A549 (cell line): ENCODE measurements around the gene DDR2.

Experiments
- CBX8 ChIP-seq: fragments of 200-600 bp; sonication (generic); IDR thresholded peaks from 2 replicates; pipeline ENCODE4 v1.6.1; 2016
- CTCF ChIP-seq: fragments of >200 bp; sonication (Bioruptor Twin); formaldehyde crosslinking; IDR thresholded peaks from 3 replicates; pipeline ENCODE4 v1.5.1; 2016
- EHMT2 ChIP-seq: fragments of 200-600 bp; sonication (generic); IDR thresholded peaks from 2 replicates; pipeline ENCODE4 v1.6.1; 2016; ENCODE audit warnings: antibody characterized with exemption, low read depth, mild to moderate bottlenecking, moderate library complexity
- EP300 ChIP-seq, 2 experiments: fragments of >200 bp; sonication (Bioruptor Twin); formaldehyde crosslinking; IDR thresholded peaks; 2 replicates in 1 of 2; 3 replicates in 1 of 2; pipeline ENCODE4 v1.6.1; 2016 to 2017
- JUN ChIP-seq, 2 experiments: fragments of >200 bp; sonication (Bioruptor Twin); formaldehyde crosslinking; IDR thresholded peaks; 2 replicates in 1 of 2; 3 replicates in 1 of 2; pipeline ENCODE4 v1.6.1; 2016 to 2017
- KDM1A ChIP-seq: fragments of 200-600 bp; sonication (generic); IDR thresholded peaks from 2 replicates; pipeline ENCODE4 v1.6.1; 2016; ENCODE audit warnings: low read depth, mild to moderate bottlenecking
- NFE2L2 ChIP-seq: fragments of 150-350 bp; conservative IDR thresholded peaks from 2 replicates; pipeline ENCODE4 v1.6.1; 2014; ENCODE audit warnings: low read length
- NR3C1 ChIP-seq: fragments of >200 bp; sonication (Bioruptor Twin); formaldehyde crosslinking; IDR thresholded peaks from 3 replicates; pipeline ENCODE4 v1.6.1; 2017
- PBX3 ChIP-seq: IDR thresholded peaks from 2 replicates; pipeline ENCODE4 v1.6.1; 2012
- POLR2A ChIP-seq: IDR thresholded peaks from 2 replicates; pipeline ENCODE4 v1.6.1; 2012; ENCODE audit warnings: mild to moderate bottlenecking, low read length
- RAD21 ChIP-seq, 2 experiments: fragments of >200 bp in 1 of 2; sonication (Bioruptor Twin) in 1 of 2; formaldehyde crosslinking in 1 of 2; IDR thresholded peaks in 1 of 2; conservative IDR thresholded peaks in 1 of 2; 2 replicates in 1 of 2; 3 replicates in 1 of 2; pipeline ENCODE4 v1.6.1; 2012 to 2018; ENCODE audit warnings: inconsistent platforms in 1 of 2
- SMC3 ChIP-seq: fragments of >200 bp; sonication (Bioruptor Twin); formaldehyde crosslinking; IDR thresholded peaks from 3 replicates; pipeline ENCODE4 v1.6.1; 2018; ENCODE audit warnings: inconsistent platforms

GRCh38 chr1:162779043-162779442, 146.8 kb downstream of the DDR2 start:
- no peak for TF ChIP-seq KDM1A
- no peak for TF ChIP-seq CTCF
- TF ChIP-seq POLR2A: no peak
- no peak for TF ChIP-seq RAD21 (conservative IDR thresholded peaks at IDR 0.05 in 1 of 2, IDR thresholded peaks at IDR 0.05 in 1 of 2)
- TF ChIP-seq CBX8: no peak
- no peak for TF ChIP-seq JUN (IDR thresholded peaks at IDR 0.05)
- TF ChIP-seq NFE2L2: no peak
- no peak for TF ChIP-seq PBX3
- TF ChIP-seq SMC3: no peak
- no peak for TF ChIP-seq EHMT2
- no peak for TF ChIP-seq NR3C1
- TF ChIP-seq EP300 (IDR thresholded peaks at IDR 0.05): no peak
